ENCODE data around the gene GRID1. TPM values are rescaled to one million over a fixed set of nuclear protein-coding genes. Genes with fewer than 3 reads are reported as not detected.
"Not testable (repeated sequence)": the region's sequence is repeated elsewhere in the genome, so short reads cannot be mapped to it uniquely, and the experiment has no call there.

Gene GRID1
- total RNA-seq, 1 experiment from 2014 or later = 0.37 TPM

DNA sequence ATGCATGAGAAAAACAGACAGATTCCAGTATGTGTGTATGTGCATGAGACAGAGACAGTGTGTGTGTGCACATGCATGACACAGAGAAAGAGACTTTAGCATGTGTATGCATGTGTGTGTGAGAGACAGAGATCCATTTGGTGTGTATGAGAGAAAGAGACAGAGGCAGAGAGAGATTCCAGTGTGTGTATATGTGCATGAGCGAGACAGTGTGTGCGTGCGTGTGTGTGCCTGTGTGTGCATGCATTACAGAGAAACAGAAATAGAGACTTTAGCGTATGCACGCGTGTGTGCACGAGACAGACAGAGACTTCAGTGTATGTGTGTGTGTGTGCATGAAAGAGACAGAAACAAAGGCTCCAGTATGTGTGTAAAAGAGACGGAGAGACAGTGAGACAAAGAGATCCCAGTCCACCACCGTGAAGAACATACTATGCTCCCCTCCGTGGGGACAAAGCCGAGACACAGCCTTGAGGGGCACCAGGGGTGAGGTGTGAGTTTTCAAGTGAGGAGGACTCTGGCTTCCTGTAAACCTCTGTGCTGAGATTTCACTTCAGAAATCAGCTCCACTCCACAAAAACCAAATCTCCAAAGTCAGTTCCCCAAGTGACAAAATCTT is 188.9 kb downstream of the GRID1 start (continued):
- TF ChIP-seq, protein P1, sequence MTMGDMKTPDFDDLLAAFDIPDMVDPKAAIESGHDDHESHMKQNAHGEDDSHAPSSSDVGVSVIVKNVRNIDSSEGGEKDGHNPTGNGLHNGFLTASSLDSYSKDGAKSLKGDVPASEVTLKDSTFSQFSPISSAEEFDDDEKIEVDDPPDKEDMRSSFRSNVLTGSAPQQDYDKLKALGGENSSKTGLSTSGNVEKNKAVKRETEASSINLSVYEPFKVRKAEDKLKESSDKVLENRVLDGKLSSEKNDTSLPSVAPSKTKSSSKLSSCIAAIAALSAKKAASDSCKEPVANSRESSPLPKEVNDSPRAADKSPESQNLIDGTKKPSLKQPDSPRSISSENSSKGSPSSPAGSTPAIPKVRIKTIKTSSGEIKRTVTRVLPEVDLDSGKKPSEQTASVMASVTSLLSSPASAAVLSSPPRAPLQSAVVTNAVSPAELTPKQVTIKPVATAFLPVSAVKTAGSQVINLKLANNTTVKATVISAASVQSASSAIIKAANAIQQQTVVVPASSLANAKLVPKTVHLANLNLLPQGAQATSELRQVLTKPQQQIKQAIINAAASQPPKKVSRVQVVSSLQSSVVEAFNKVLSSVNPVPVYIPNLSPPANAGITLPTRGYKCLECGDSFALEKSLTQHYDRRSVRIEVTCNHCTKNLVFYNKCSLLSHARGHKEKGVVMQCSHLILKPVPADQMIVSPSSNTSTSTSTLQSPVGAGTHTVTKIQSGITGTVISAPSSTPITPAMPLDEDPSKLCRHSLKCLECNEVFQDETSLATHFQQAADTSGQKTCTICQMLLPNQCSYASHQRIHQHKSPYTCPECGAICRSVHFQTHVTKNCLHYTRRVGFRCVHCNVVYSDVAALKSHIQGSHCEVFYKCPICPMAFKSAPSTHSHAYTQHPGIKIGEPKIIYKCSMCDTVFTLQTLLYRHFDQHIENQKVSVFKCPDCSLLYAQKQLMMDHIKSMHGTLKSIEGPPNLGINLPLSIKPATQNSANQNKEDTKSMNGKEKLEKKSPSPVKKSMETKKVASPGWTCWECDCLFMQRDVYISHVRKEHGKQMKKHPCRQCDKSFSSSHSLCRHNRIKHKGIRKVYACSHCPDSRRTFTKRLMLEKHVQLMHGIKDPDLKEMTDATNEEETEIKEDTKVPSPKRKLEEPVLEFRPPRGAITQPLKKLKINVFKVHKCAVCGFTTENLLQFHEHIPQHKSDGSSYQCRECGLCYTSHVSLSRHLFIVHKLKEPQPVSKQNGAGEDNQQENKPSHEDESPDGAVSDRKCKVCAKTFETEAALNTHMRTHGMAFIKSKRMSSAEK (CRISPR knock-in tag; IDR thresholded peaks at IDR 0.05; ENCODE audit: borderline replicate concordance) = no peak

DNA sequence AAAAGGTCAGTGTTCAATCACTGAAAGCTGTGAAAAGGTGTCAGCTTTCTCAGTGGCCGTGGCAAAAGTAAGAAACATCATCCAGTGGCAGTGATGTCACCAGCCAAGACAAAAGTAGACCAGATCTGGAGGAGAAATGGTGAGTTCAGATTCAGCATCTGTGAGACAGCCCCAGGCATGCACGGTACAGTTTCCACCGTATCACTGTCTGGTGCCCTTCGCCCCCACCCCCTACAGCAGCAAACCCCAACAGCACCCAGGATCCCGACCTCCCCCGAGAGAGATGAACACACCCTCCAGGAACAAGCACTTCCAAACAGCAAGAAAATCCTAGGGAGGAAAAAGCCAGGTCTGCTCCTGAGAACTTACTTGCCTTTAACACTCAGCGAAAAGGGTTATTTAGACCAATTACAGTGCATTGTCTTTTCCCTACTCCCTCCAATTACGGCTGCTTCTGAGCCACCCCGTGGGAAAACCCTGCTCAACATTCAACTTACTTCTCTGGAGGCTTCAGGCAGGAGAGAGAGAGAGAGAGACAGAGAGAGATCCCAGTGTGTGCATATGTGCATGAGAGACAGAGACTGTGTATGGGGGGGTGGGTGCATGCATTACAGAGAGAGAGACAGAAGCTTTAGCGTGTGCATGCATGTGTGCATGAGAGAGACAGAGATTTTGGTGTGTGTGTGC is 189.6 kb downstream of the GRID1 start:
- H3K4me3 Mint-ChIP-seq = no peak overlapping the region
- no peaks in the 10 kb centered on the region for H3K4me1 Mint-ChIP-seq
- POLR2A ChIA-PET = no interaction called here
- CTCF ChIA-PET = no interaction called here
- TF ChIP-seq, protein P2, sequence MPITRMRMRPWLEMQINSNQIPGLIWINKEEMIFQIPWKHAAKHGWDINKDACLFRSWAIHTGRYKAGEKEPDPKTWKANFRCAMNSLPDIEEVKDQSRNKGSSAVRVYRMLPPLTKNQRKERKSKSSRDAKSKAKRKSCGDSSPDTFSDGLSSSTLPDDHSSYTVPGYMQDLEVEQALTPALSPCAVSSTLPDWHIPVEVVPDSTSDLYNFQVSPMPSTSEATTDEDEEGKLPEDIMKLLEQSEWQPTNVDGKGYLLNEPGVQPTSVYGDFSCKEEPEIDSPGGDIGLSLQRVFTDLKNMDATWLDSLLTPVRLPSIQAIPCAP (CRISPR knock-in tag; IDR thresholded peaks at IDR 0.05) = no peak
- TF ChIP-seq GABPB1 (CRISPR knock-in tag; IDR thresholded peaks at IDR 0.05) (no peak), FOXJ3 (CRISPR knock-in tag; IDR thresholded peaks at IDR 0.05; ENCODE audit: borderline replicate concordance) (no peak), SOX15 (CRISPR knock-in tag; IDR thresholded peaks at IDR 0.05) (no peak), ZBTB21 (CRISPR knock-in tag; IDR thresholded peaks at IDR 0.05; ENCODE audit: borderline replicate concordance) (no peak)
- TF ChIP-seq, protein P3, sequence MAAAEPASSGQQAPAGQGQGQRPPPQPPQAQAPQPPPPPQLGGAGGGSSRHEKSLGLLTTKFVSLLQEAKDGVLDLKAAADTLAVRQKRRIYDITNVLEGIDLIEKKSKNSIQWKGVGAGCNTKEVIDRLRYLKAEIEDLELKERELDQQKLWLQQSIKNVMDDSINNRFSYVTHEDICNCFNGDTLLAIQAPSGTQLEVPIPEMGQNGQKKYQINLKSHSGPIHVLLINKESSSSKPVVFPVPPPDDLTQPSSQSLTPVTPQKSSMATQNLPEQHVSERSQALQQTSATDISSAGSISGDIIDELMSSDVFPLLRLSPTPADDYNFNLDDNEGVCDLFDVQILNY (CRISPR knock-in tag; IDR thresholded peaks at IDR 0.05) = no peak
- H3K27me3 Mint-ChIP-seq (ENCODE audit: low read depth) = no peaks in the 10 kb centered on the region
- ATAC-seq = no peak
- no peak for DNase-seq (ENCODE audit: low spot score)
- no peak overlapping the region for H3K27ac Mint-ChIP-seq
- H3K9me3 Mint-ChIP-seq = no peaks in the 10 kb centered on the region
- H3K36me3 Mint-ChIP-seq = no peaks in the 10 kb centered on the region

DNA sequence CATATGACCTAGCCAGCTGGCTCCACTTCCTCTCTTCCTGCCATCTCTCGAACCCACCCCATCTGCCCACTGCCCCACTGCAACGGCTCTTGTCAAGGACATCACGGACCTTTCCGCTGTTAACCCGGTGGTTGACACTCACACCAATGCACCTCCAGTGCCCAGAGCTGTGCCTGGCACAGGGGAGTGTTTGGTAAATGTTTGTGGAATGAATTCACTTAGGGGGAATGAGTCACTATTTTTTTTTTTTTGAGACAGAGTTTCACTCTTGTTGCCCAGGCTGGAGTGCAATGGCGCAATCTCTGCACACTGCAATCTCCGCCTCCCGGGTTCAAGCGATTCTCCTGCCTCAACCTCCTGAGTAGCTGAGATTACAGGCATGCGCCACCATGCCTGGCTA is 191.1 kb downstream of the GRID1 start:
- H3K36me3 Mint-ChIP-seq; H3K4me1 Mint-ChIP-seq; POLR2A ChIA-PET; ATAC-seq; H3K27ac Mint-ChIP-seq; H3K27me3 Mint-ChIP-seq (ENCODE audit: low read depth); H3K4me3 Mint-ChIP-seq; H3K9me3 Mint-ChIP-seq; DNase-seq (ENCODE audit: low spot score); CTCF ChIA-PET: not testable (repeated sequence)

DNA sequence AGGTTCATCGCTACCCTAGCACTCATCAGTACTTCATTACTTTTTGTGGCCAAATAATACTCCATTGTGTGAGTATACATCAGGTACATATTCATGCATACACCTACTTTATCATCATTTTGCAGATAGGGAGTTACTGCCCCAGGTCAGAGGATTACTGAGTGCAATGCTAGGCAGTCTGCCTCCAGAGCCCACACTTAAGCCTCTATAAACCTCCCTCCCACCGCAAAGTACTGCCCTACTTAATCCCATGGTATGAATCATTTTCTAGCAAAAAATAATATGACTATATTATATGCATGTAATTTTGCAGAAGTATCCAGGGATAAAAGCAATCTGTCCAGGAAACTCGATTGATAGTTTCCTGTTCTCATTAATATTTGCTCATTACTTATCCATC is 194.3 kb downstream of the GRID1 start:
- Mint-ChIP-seq H3K27ac (no peak overlapping the region), H3K27me3 (ENCODE audit: low read depth) (no peaks in the 10 kb centered on the region; the same call in 1 of the 2 replicates), H3K9me3 (no peaks in the 10 kb centered on the region), H3K4me1 (no peaks in the 10 kb centered on the region), H3K4me3 (no peak overlapping the region), H3K36me3 (no peaks in the 10 kb centered on the region)
- ATAC-seq (no peak), DNase-seq (ENCODE audit: low spot score) (no peak)
- CTCF ChIA-PET = no interaction called here
- POLR2A ChIA-PET = no interaction called here
- TF ChIP-seq NFATC4 (CRISPR knock-in tag; IDR thresholded peaks at IDR 0.05) = no peak
- no peak for TF ChIP-seq JUN (CRISPR knock-in tag; IDR thresholded peaks at IDR 0.05)
- TF ChIP-seq, protein P4, sequence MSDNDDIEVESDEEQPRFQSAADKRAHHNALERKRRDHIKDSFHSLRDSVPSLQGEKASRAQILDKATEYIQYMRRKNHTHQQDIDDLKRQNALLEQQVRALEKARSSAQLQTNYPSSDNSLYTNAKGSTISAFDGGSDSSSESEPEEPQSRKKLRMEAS (CRISPR knock-in tag; IDR thresholded peaks at IDR 0.05) = no peak
- TF ChIP-seq NR1H2 (CRISPR knock-in tag; IDR thresholded peaks at IDR 0.05) = no peak
- TF ChIP-seq CBFB (CRISPR knock-in tag; IDR thresholded peaks at IDR 0.05; ENCODE audit: low read depth) = no peak
- TF ChIP-seq, protein P5, sequence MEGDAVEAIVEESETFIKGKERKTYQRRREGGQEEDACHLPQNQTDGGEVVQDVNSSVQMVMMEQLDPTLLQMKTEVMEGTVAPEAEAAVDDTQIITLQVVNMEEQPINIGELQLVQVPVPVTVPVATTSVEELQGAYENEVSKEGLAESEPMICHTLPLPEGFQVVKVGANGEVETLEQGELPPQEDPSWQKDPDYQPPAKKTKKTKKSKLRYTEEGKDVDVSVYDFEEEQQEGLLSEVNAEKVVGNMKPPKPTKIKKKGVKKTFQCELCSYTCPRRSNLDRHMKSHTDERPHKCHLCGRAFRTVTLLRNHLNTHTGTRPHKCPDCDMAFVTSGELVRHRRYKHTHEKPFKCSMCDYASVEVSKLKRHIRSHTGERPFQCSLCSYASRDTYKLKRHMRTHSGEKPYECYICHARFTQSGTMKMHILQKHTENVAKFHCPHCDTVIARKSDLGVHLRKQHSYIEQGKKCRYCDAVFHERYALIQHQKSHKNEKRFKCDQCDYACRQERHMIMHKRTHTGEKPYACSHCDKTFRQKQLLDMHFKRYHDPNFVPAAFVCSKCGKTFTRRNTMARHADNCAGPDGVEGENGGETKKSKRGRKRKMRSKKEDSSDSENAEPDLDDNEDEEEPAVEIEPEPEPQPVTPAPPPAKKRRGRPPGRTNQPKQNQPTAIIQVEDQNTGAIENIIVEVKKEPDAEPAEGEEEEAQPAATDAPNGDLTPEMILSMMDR (IDR thresholded peaks at IDR 0.05) = no peak
- no peak for TF ChIP-seq TEAD4 (CRISPR knock-in tag; IDR thresholded peaks at IDR 0.05)
- TF ChIP-seq SP1 (CRISPR knock-in tag; conservative IDR thresholded peaks at IDR 0.05) = no peak
- TF ChIP-seq, protein P6, sequence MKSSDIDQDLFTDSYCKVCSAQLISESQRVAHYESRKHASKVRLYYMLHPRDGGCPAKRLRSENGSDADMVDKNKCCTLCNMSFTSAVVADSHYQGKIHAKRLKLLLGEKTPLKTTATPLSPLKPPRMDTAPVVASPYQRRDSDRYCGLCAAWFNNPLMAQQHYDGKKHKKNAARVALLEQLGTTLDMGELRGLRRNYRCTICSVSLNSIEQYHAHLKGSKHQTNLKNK (CRISPR knock-in tag; IDR thresholded peaks at IDR 0.05) = no peak
- TF ChIP-seq NR2C2 (CRISPR knock-in tag; IDR thresholded peaks at IDR 0.05) = no peak

Data from WTC11 (cell line).